ENCODE data around the gene GCC1.
"Not testable (repeated sequence)": the region's sequence is repeated elsewhere in the genome, so short reads cannot be mapped to it uniquely, and the experiment has no call there.

GCC1 gene

GRCh38 chr7:127541548-127541947, 43.8 kb downstream of the GCC1 start:
- Histone ChIP-seq H3K27ac (no peak overlapping the region), H3K4me2 (no peak overlapping the region), H3K9ac (no peak overlapping the region), H3K27me3 (no peaks in the 10 kb centered on the region), H3K9me3 (peaks cover 21% of the 10 kb centered on the region), H3K4me1 (no peaks in the 10 kb centered on the region), H4K20me1 (no peaks in the 10 kb centered on the region), H3K36me3 (no peaks in the 10 kb centered on the region), H3K4me3 (no peak overlapping the region)
- no peak for TF ChIP-seq Cebpa-rat (IDR thresholded peaks at IDR 0.05)

GRCh38 chr7:127540461-127540860, 44.9 kb downstream of the GCC1 start:
- H3K27ac ChIP-seq, H3K27me3 ChIP-seq, H3K9ac ChIP-seq, H4K20me1 ChIP-seq, H3K4me3 ChIP-seq, H3K36me3 ChIP-seq, H3K4me1 ChIP-seq, H3K4me2 ChIP-seq: not testable (repeated sequence)
- peaks cover 10% of the 10 kb centered on the region for H3K9me3 ChIP-seq

- Histone ChIP-seq H3K27ac (no peak overlapping the region), H3K4me1 (no peaks in the 10 kb centered on the region), H3K9me3 (no peaks in the 10 kb centered on the region), H3K36me3 (no peaks in the 10 kb centered on the region), H3K4me2 (no peak overlapping the region), H3K27me3 (no peaks in the 10 kb centered on the region), H3K9ac (no peak overlapping the region), H3K4me3 (no peak overlapping the region), H4K20me1 (no peaks in the 10 kb centered on the region)
- no peak for TF ChIP-seq Cebpa-rat (IDR thresholded peaks at IDR 0.05)
Observed at GRCh38 chr7:127539116-127539515, 46.3 kb downstream of the GCC1 start.

- H3K4me2 ChIP-seq = no peak overlapping the region
- no peaks in the 10 kb centered on the region for H3K36me3 ChIP-seq
- H3K4me3 ChIP-seq = no peak overlapping the region
- H4K20me1 ChIP-seq = no peaks in the 10 kb centered on the region
- no peak overlapping the region for H3K9ac ChIP-seq
- no peak for TF ChIP-seq Cebpa-rat (IDR thresholded peaks at IDR 0.05)
- no peaks in the 10 kb centered on the region for H3K9me3 ChIP-seq
- no peaks in the 10 kb centered on the region for H3K27me3 ChIP-seq
- H3K4me1 ChIP-seq = no peaks in the 10 kb centered on the region
- no peak overlapping the region for H3K27ac ChIP-seq
Observed at GRCh38 chr7:127536741-127537140, 48.7 kb downstream of the GCC1 start.

GRCh38 chr7:127536394-127536691, 49.1 kb downstream of the GCC1 start:
- no peaks in the 10 kb centered on the region for H3K4me1 ChIP-seq
- no peak for TF ChIP-seq Cebpa-rat (IDR thresholded peaks at IDR 0.05)
- no peak overlapping the region for H3K9ac ChIP-seq
- H3K27ac ChIP-seq = no peak overlapping the region
- no peaks in the 10 kb centered on the region for H4K20me1 ChIP-seq
- H3K4me2 ChIP-seq = no peak overlapping the region
- no peaks in the 10 kb centered on the region for H3K27me3 ChIP-seq
- no peaks in the 10 kb centered on the region for H3K36me3 ChIP-seq
- no peaks in the 10 kb centered on the region for H3K9me3 ChIP-seq
- no peak overlapping the region for H3K4me3 ChIP-seq

- TF ChIP-seq Cebpa-rat (IDR thresholded peaks at IDR 0.05) = no peak
- Histone ChIP-seq H4K20me1 (no peaks in the 10 kb centered on the region), H3K27ac (no peak overlapping the region), H3K4me2 (no peak overlapping the region), H3K36me3 (no peaks in the 10 kb centered on the region), H3K4me3 (no peak overlapping the region), H3K27me3 (no peaks in the 10 kb centered on the region), H3K9me3 (no peaks in the 10 kb centered on the region), H3K4me1 (no peaks in the 10 kb centered on the region), H3K9ac (no peak overlapping the region)
Observed at GRCh38 chr7:127535546-127536393, 49.6 kb downstream of the GCC1 start.

- H3K9ac ChIP-seq = no peak overlapping the region
- H3K4me1 ChIP-seq = no peaks in the 10 kb centered on the region
- H3K36me3 ChIP-seq = no peaks in the 10 kb centered on the region
- no peak overlapping the region for H3K4me3 ChIP-seq
- no peak overlapping the region for H3K27ac ChIP-seq
- H3K9me3 ChIP-seq = peaks cover 9% of the 10 kb centered on the region; the same call in 1 of the 2 replicates
- H3K4me2 ChIP-seq = no peak overlapping the region
- no peaks in the 10 kb centered on the region for H4K20me1 ChIP-seq
- no peaks in the 10 kb centered on the region for H3K27me3 ChIP-seq
- no peak for TF ChIP-seq Cebpa-rat (IDR thresholded peaks at IDR 0.05)
Observed at GRCh38 chr7:127534636-127535035, 50.8 kb downstream of the GCC1 start.

- Histone ChIP-seq H3K9me3 (peaks cover 16% of the 10 kb centered on the region), H4K20me1 (no peaks in the 10 kb centered on the region), H3K4me3 (no peak overlapping the region), H3K4me1 (no peaks in the 10 kb centered on the region), H3K36me3 (no peaks in the 10 kb centered on the region), H3K27ac (no peak overlapping the region), H3K4me2 (no peak overlapping the region), H3K9ac (no peak overlapping the region), H3K27me3 (no peaks in the 10 kb centered on the region)
- no peak for TF ChIP-seq Cebpa-rat (IDR thresholded peaks at IDR 0.05)
Observed at GRCh38 chr7:127532736-127533135, 52.7 kb downstream of the GCC1 start.

- Histone ChIP-seq H3K27ac (no peak overlapping the region), H3K9ac (no peak overlapping the region), H3K4me1 (no peaks in the 10 kb centered on the region), H3K36me3 (no peaks in the 10 kb centered on the region), H4K20me1 (no peaks in the 10 kb centered on the region), H3K27me3 (no peaks in the 10 kb centered on the region), H3K4me2 (no peak overlapping the region), H3K9me3 (peaks cover 16% of the 10 kb centered on the region), H3K4me3 (no peak overlapping the region)
- TF ChIP-seq Cebpa-rat (IDR thresholded peaks at IDR 0.05) = no peak
Observed at GRCh38 chr7:127532151-127532550, 53.2 kb downstream of the GCC1 start.

Data from BLaER1 (cell line).